NCI-H460 (cell line): Measurements from ENCODE around the gene CACNA1D. TPM values are rescaled to one million over a fixed set of nuclear protein-coding genes. Genes with fewer than 3 reads are reported as not detected.
"Not testable (repeated sequence)": the region's sequence is repeated elsewhere in the genome, so short reads cannot be mapped to it uniquely, and the experiment has no call there.

Experiments used
- DNase-seq: peaks from one replicate; pipeline ENCODE4 v3.0.0-alpha.2; 2016; ENCODE audit warnings: low read depth; ENCODE audit errors: extremely low read depth
- total RNA-seq: library from RNA; depleted of rRNA; stranded (reverse); fragments of >200 nt; shearing (Covaris generic); gene quantifications from 2 replicates; pipeline ENCODE4 v1.2.3, GENCODE V29; 2014

The CACNA1D gene
- total RNA-seq, 1 experiment from 2014 or later = not detected

- DNase-seq = no peak
Observed at GRCh38 chr3:53606793-53607192, 112.4 kb downstream of the CACNA1D start.

DNA sequence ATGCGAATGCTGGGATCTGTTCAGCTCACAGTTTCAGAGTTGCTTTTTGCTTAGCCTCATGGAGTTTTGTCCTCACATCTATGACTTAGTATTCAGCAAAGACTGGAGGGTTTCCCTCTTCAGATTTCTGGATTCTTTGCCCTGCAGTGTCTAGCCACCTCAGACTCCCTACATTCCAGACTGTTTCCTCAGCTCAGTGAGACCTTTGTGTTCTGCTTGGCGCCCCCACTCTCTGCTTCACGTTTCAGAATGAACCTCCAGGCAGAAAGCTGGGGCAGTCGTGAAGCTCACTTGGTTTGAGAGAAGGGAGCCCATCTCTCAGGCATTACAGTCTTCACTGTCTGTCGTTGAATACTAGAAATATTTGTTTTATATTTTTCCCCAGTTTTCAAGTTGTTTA, 118.1 kb downstream of the CACNA1D start:
- no peak for DNase-seq

DNA sequence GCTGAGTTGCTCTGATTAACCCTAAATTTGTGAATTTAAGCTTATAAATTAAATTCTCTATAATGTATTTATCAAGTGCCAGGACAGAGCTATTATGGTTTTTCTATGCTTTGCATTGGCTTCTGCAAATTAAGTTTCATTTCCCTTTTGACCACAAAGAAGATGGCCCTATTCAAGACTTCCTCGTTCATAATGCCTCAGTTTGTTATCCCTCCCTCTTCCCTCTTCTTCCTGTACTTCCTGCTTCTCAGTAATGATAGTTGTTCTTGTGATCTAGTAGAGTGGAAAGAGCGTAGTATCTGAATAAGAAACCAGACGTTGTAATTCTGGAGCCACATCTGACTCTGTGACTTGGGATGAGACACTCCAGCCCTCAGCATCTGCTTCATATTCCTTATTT, 118.7 kb downstream of the CACNA1D start:
- no peak for DNase-seq

- DNase-seq = no peak
Observed at GRCh38 chr3:53614307-53614706, 119.9 kb downstream of the CACNA1D start.

GRCh38 chr3:53616321-53616720, 121.9 kb downstream of the CACNA1D start:
- DNase-seq = no peak

DNA sequence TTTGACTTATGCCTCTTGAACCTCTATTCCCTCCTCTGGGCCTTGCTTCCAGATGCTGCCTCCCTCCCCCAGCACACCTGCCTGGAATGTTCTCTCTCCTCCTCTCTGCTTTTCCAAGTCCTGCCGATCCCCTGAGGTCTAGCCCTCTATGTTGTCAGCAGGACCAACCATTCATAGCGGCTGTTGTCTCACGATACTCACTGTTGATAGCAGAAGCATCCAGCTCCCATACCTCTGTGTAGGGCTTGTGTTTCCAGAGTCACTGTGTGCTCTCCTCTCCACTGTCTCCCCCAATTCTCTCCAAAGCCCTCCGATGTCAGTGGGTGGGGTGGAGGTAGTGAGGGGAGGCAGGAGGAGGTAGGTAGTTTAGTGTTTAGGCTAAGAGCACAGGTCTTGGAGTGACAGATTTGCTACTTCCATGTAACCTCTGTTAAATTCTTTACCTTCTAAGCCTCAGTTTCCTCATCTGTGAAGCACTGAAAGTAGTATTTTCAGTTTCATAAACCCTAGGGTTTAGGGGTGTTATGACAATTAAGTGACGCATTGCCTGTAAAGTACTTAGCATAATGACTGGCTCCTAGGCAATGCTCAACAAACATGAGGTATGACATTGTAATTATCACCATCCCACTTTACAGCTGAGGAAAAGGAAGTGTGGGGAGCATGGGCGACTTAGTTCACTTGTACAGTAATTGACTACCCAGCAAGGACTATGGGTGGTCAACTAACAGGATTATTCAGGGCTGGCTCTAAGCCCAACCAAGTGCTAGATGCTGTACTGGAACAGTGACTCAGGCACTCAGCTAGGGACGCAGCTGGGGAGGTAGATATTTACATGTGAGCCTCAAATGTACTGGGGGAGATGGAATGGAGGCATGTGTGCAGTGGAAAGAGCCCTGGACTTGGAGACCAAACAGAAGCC, 122.8 kb downstream of the CACNA1D start:
- DNase-seq = no peak

DNA sequence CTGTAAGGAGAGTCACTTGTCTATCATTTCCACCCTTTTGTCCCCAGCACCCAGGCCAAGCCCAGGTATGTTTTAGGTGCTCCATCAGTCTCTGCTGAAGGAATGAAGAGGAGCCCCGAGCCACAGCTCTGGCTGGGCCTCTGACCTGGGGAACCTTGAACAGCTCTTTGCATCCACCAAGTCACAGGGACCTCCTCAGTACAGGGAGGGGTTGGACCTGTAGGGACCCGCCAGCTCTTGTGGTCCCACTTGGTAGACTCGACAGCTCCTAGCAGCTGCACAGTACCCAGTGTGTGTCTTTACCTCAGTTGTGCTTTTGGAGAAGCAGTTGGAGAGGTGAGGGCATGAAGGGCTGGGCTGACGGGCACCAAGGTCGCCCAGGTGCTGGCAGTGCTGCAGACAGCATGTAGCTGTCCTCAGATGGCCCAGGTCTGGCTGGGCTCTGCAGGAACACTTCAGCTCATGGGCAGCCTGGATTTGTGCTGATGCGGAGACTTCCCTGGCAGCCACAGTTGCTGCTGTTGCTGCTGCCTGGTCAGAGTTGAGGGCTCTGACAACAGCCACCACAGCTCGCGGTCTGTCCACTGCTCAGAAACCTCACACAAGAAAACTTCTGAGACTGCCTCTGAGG, 123.6 kb downstream of the CACNA1D start:
- DNase-seq = no peak

GRCh38 chr3:53618524-53618906, 124.1 kb downstream of the CACNA1D start:
- DNase-seq = no peak

GRCh38 chr3:53618936-53619335, 124.5 kb downstream of the CACNA1D start:
- no peak for DNase-seq

GRCh38 chr3:53624061-53624857, 129.8 kb downstream of the CACNA1D start:
- no peak for DNase-seq

- no peak for DNase-seq
Observed at GRCh38 chr3:53626876-53627275, 132.5 kb downstream of the CACNA1D start.

DNA sequence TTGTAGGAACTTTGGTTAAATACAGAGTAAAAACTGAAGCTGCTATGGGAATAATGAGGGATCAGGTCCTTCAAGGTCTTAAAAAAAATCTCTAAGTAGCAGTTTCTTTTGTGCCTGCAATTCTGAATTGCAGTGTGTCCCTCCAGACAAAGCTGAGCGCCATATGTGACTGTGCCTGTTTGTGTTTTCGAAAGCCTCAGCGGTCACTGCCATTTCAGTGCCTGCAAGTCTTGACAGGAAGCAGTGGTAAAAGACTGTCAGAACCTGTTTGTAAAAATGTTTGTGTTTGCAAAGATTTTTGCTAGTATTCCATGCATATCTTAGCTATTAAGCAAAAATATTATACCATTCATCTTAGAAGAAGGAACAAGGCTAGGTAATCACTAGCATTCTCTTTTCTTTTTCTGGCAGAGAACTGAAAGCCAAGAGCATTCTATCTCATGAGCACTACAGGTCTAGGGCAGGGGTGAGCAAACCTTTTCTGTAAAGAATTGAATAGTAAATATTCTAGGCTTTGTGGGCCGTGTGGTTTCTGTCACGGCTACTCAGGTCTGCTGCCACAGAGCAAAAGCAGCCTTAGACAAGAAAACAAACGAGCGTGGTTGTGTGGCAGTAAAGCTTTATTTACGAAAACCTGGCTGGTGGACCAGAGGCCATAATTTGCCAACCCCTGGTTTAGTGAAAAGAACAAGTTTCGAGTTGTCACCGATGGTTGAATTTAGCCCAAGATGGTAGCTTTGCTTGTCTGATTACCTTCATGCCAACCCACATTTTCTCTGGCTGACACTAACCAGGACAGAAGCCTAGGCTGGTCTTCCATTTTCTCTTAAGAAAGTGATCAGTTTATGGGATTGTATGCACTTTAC, 134.4 kb downstream of the CACNA1D start:
- no peak for DNase-seq

DNA sequence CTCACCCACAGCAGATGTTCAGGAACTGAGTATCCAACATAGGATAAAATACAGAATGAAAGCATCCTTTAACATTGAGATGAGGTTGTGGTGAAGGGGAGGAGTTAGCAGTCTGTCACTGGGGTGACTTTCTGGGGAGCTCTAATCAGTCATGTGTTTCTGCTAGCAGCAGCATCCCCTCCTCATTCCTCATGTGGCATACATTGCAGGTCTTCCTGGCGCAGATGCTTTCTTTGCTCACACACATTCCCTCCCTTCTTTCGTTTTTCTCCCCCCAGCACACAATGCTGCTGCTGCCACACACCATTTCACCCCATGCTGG, 135.0 kb downstream of the CACNA1D start:
- DNase-seq = no peak

- DNase-seq = no peak
Observed at GRCh38 chr3:53630547-53630946, 136.1 kb downstream of the CACNA1D start.

GRCh38 chr3:53633197-53633787, 138.9 kb downstream of the CACNA1D start:
- no peak for DNase-seq

DNA sequence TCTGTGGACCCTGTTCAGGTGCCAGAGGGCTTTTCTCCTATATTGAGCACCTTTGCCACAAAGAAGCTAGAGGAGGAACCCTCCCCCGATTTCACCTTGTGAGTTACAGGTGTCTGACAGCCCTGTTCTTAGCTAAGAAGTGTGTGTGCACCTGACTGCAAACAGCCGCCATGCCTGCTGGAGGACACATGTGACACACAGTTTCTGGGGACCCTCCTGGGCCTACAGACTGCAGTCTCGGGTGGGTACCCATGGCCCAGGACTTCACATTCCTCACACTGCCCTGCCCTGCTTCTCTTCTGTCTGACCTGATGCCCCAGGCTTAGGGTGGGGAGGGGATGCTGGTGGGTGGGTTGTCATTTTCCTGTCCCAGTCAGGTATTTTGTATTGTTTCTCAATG, 140.6 kb downstream of the CACNA1D start:
- no peak for DNase-seq

DNA sequence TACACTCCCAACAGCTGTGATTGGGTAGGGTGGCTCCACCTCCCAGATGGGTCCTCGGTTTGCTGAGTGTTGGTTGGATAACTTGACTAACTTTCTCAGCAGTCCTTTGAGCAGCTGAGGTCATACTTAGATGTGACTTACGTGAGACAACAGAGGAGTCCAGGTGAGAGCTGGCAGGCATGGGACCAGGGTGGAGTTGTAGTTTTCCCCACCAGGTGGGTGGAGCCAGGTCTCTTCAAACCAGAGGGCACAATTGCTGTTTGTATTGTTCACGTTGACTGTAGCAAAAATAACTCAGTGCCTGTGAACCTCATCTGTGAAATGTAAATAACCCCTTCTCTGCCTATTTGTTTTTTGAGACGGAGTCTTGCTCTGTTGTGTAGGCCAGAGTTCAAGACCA, 144.4 kb downstream of the CACNA1D start:
- not testable (repeated sequence) for DNase-seq

DNA sequence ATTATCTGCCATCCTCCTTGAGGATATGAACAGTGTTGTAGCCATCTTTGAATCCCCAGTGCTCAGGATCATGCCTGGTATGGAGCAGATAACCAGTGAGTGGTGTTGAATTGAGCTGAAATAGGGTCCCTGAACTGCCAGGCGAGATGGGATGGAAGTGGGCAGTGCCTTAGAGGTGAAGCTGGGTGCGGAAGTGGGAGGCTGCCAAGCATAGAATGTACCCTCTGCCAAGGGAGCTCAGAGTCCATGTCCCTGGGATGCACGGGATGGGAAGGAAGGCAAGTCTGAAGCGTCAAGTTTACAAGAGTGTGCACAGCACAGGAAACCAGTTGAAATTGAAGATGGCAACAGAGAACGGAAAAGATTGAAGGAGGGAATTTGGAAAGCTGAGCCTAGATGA, 147.0 kb downstream of the CACNA1D start:
- no peak for DNase-seq

DNA sequence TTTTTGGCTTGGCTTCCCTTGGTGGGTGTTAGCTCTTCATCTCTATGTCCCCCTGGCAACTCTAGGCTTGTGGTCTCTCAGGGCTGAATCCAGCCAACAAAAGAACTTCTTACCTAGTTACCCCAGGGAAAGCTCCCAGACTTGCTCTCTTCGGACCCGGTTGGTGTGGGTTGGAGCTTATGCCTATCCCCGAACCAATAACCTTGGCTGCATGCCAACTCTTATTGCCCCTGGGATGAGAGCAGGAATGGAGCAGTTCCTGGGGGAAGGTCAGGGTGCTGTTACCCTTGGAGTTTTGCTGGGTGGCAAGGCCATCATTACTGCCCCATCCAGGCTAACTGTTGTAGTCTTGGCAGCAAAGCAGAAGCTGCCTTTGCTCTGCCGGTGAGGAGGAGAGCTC, 147.8 kb downstream of the CACNA1D start:
- DNase-seq = no peak

DNA sequence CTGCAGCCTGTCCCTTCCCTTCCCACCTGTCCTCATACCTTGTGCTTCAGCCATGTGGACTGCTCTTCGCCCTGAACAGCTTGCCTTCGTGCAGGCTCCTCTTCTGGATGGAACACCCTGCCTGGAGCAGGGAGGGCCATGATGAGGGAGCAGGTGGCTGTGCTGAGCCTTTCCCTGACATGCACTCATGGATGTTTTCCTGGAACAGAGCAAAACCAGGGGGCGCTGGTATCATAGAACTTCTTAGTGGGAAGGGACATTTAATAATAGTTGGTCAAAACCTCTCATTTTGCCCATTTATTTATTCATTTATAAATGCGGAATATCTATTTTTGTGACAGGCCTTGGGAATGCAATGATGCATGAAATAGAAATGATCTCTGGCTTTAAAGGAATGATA, 149.3 kb downstream of the CACNA1D start:
- no peak for DNase-seq
